ENCODE measurements around the gene VTI1A.

GRCh38 chr10:112843623-112844022, 396.6 kb downstream of the VTI1A start:
- TF ChIP-seq CTCF (IDR thresholded peaks at IDR 0.05; ENCODE audit: poor library complexity) (no peak), EZH2 (IDR thresholded peaks at IDR 0.05; ENCODE audit: borderline replicate concordance) (no peak), EZH2phosphoT487 (IDR thresholded peaks at IDR 0.05; ENCODE audit: low read depth, severe bottlenecking, unreplicated experiment) (no peak)
